Myocyte (in vitro differentiated cells): ENCODE data around the gene SPATA19. TPM values are rescaled to one million over a fixed set of nuclear protein-coding genes. Genes with fewer than 3 reads are reported as not detected.
"Not testable (repeated sequence)": the region's sequence is repeated elsewhere in the genome, so short reads cannot be mapped to it uniquely, and the experiment has no call there.

Experiments
- DNase-seq: peaks from one replicate; pipeline ENCODE4 v3.0.0-alpha.2; 2012; ENCODE audit warnings: low read depth
- polyA plus RNA-seq: library from polyadenylated mRNA; unstranded; fragments of >200 nt; gene quantifications from one replicate; pipeline ENCODE4 v1.2.1, GENCODE V29; 2012; ENCODE audit warnings: missing spikeins
- total RNA-seq: library from RNA; depleted of rRNA; stranded (reverse); fragments of >200 nt; gene quantifications from 2 replicates; pipeline ENCODE4 v1.2.3, GENCODE V29; 2014

SPATA19 gene
- total RNA-seq: not detected in 2 replicates
- polyA plus RNA-seq: not detected

DNA sequence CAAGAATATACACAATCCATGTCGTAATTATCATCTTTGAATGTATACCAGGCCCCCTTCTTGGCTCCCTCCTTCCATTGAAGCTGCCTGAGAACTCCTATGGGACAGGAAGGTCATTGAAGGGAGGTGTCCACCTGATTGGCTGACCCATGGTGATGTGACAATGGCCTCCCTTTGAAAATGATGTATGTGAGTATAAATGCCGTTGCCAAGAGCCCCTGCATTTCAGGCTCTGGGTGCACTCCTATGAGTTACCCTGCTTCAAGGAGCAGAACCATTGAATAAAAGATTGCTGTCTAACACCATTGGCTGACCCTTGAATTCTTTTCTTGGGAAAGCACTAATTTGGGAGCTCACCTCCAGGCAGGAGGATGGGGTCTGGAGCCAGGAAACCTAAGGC lies at the start of gene SPATA19:
SPATA19 (minus strand) TSS at position 101 of the 400 bp plus-strand sequence; CDS start at position 34, 67 bp downstream.
- no peak for DNase-seq

DNA sequence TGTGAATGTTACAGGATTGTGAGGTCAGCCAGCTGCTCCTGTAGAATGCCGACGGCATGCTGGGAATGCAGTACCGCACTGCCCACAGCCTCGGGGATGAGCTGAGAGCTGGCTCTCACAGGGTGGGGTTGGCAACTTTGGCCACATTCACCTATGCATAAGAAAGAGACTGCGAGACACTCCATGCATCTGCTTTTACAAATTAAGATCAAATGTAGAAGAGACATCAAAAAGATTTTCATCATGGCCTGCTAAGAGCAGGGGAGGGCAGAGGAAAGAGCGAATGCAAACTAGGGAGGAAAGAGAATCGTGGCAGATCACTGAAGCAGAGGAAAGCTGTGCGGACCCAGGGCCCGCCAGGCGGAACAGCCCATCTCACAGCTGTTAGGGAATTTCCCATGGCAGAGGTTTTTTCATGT lies 49.8 kb upstream of the SPATA19 start:
- DNase-seq: peak; percentile 70

DNA sequence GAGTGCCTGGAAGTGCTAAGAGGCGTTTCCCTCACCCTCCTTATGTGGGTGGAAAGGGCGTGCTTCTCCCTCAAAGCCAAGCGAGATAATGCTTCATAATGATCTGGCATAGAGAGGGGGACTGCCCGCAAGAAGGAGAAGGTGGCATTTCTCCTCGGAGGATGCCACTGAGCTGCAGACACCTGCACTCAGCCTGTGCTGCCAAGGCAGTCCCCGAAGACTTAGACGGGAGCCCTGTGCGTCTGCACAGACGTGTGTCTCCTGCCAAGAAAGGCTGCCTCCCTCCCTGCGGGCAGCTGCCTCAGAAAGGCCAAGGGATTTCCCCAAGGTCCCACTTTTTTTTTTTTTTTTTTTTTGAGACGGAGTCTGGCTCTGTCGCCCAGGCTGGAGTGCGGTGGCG lies 48.1 kb upstream of the SPATA19 start:
- DNase-seq: no peak

GRCh38 chr11:133892584-133893380 lies 47.5 kb upstream of the SPATA19 start:
- DNase-seq: no peak

DNA sequence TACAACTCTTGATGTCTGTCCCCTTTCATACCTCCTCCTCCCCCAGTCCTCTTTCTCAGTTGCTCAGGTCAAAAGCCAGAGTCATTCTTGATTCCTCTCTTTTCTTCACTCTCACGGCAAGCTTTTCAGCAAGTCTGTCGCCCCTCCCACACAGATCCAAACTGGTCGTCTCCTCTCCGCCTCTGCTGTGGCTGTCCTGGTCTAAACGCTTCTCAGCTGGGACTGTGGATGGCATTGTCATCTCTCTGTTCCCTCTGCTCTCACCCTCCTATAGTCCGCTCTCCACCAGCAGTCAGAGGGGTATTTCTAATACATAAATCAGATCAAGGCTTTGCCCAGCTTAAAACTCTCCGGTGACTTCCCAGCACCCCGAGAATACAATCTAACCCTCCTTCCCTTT lies 46.8 kb upstream of the SPATA19 start:
- no peak for DNase-seq

- no peak for DNase-seq
Observed at GRCh38 chr11:133889893-133890292, 44.6 kb upstream of the SPATA19 start.

- no peak for DNase-seq
Observed at GRCh38 chr11:133889188-133889587, 43.9 kb upstream of the SPATA19 start.

DNA sequence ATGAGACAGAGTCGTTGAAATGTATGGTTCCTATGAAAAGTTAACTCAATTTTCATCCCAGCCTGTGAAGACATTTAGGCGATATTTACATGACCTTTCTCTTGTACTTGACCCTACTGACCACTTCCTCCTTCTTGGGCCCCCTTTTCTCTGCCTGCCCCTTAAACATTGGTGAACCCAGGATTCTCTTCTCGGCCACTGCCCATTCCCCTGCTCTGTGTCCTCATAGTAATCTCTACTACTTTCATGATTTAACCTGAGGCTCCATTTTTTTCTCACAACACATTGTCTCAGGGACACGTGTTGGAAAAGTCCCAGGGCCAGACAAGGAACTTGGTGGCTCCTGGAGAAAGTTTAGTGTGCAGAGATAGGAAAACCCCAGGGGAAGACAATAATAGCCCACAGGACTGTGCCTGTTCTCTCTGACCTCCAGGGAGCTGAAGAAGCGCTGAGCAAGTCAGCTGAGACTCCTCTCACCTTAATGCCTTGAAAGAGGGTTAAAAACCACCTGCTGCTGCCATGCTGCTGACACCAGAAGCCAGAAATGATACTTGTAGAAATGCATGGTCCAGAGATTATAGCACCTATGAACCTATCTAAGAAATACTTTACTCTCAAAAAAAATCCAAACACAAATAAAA lies 42.5 kb upstream of the SPATA19 start:
- no peak for DNase-seq

DNA sequence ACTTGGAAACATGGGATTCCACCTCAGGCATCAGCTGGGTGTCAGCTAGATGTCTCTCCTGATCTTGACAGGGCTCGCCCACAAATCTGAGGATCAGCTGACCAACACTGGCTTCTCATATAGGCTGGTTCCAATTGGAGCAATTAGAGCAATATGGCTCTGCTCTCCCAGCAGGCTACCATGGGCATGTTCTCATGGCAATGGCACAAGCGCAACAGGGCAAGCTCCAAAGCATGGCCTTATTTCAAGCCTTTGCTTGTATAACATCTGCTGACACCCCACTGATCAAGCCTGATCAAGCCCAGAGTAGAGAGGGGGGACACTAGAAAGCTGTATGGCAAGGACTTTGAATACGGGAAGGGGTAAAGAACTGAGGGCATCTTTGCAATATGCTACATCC lies 40.7 kb upstream of the SPATA19 start:
- DNase-seq: no peak

GRCh38 chr11:133872160-133872559 lies 26.8 kb upstream of the SPATA19 start:
- DNase-seq: no peak

GRCh38 chr11:133867456-133867855 lies 22.1 kb upstream of the SPATA19 start:
- DNase-seq: no peak

DNA sequence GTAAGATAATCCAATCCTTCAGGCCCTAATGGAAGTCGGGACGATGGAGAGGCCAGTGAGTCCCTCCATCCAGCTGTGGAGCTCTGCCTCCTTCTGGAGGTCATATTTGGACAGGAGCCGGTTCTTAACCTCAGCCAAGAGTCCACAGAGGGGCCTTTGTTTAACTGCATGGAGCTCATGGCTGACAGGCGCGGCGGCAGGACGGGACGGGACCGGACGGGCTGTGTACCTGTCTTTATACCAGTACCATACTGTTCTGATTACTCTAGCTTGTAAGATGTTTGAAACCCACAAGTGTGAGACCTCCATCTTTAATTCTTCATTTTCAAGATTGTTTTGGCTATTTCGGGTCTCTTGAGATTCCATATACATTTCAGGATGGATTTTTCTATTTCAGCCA lies 20.2 kb upstream of the SPATA19 start:
- no peak for DNase-seq

DNA sequence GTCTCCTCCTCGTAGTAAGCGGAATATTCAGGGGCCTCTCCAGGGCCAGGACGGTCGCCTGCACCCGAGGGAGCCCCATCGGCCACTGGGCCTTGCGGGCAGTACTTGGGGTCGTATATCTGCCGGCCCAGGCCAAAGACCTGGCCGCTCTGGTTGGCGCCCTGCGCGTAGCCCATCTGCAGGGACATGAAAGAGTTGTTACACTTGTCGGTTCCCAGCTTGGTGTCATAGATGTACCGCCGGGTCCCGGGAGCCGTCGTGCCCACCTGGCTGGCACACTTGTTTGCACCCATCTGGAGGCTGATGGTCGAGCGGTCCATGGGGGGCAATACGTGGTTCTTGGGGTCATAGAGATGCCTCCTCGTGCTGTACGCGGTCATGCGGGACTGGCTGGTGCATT lies 19.4 kb upstream of the SPATA19 start:
- DNase-seq: no peak

GRCh38 chr11:133860151-133860550 lies 14.8 kb upstream of the SPATA19 start:
- no peak for DNase-seq

- DNase-seq: not testable (repeated sequence)
Observed at GRCh38 chr11:133854330-133854960, 9.1 kb upstream of the SPATA19 start.

DNA sequence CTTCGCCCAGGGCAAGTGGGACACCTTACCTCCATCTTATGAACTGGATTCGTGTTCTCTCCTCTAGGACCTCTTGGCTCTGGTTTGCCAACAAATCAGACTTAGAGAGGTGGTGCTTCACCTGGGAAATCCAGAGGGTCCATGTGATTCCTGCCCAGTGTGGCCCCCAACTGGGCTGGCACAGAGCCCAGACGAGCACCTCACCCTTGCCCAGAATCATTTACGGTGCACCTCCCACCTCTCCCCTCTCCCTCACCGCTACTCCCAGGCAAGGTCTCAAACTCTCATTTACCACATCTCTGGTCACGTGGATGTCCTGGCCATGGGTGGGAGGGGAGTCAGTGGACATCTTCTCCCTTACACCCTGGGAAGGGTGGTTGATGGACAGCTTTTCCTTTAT lies 1.1 kb downstream of the SPATA19 start:
- no peak for DNase-seq

DNA sequence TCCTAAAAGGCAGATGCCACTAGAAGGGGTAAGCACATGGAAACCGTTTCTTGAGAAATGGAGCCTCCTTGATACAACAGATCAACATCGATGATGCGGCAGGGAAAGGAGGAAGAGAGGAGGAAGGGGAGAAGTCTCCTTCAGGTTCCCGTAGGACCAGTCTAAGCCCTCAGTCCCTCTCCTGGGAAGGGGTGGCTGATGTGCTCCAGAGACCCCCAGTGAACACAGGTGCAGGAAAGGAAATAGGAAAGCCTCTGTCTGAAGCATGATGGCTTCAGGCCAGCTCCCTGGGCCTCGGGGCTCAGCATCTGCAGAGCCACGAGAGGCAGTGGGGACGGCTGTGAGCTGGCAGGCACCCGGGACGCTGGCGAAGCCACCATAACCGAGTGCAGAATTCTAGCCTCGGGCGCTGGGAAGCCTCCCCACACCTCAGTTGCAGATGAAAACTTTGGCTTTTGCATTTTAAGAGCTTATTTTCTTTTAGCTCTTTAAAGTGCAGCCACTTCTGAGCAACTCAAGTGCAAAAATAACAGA lies 1.8 kb downstream of the SPATA19 start:
- no peak for DNase-seq

- no peak for DNase-seq
Observed at GRCh38 chr11:133842730-133843129, 2.6 kb downstream of the SPATA19 start.

DNA sequence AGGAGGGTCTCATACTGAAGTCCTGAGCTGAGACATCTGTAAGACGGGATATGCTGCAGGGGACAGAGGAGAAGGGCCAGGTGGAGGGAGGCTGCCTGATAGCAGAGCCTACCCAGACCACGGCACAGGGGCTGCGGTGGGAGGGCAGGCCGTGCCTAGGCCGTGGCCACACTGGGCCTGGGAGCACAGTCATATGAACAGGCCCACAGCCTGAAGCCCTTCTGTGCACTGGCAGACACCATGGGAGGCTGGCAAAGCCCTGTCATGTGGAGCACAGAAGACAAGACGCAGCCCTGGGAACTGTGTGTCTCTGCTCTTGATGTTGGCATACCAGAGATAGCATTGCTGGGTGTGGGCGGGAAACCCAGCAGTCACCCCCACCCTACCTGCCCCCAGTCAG lies 3.3 kb downstream of the SPATA19 start:
- no peak for DNase-seq

GRCh38 chr11:133841279-133842043 lies 3.9 kb downstream of the SPATA19 start:
- peak; percentile 1 for DNase-seq

- DNase-seq: no peak
Observed at GRCh38 chr11:133840479-133840941, 4.8 kb downstream of the SPATA19 start.
